Ecto neural progenitor cell (in vitro differentiated cells): Measurements from ENCODE around the gene PRR23E.

Source experiments
- DNase-seq: peaks from one replicate; pipeline ENCODE4 v3.0.0-alpha.2; 2018; ENCODE audit warnings: low spot score

PRR23E gene

GRCh38 chr3:127165036-127165435, 27.9 kb upstream of the PRR23E start:
- DNase-seq, result no peak

GRCh38 chr3:127165694-127166485, 27.0 kb upstream of the PRR23E start:
- DNase-seq, result no peak

DNA sequence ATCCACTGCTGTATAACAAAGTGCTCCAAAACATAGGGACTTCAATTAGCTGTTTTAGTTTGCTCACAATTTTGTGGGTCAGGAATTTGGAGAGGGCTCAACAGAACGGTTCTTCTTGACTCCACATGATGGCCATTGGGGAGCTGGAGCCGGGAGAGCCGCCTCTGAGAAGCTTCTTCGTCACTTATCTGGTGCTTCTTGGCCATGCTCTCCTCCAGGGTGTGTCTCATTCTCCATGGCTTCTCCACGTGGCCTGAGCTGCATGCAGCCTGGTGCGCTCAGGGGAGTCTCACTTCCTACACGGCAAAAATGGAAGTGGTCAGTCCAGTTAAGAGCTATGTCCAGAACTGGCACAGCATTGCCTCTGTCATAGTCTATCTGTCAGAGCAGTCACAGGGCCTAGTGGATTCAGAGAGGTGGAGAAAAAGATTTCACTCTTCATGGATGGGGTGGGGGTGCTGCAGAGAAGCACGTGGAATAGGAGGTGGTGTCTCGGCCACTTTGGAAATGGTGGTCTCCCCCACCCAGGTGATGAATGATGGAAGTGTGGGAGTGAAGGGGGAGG, 26.3 kb upstream of the PRR23E start:
- no peak for DNase-seq

GRCh38 chr3:127167315-127168043, 25.5 kb upstream of the PRR23E start:
- no peak for DNase-seq

DNA sequence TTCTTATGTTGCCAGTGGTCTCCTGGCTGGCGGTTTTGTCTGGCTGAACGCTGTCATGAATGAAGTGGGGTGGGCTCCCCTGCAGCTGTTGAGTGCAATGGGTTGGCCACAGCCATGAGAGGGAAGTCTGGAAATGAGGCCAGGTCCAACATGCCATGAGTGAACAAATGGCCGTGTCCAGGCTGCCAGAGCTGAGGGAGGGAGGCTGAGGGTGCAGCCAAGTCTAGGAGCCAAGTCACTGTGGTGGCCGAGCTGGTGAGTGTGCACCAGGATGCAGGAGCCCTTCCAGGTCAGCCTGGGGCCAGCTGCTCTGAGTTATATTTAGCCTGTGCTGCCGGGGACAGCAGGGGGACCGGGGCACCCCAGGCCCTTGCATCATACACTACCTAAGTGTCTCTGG, 24.7 kb upstream of the PRR23E start:
- DNase-seq, result no peak

DNA sequence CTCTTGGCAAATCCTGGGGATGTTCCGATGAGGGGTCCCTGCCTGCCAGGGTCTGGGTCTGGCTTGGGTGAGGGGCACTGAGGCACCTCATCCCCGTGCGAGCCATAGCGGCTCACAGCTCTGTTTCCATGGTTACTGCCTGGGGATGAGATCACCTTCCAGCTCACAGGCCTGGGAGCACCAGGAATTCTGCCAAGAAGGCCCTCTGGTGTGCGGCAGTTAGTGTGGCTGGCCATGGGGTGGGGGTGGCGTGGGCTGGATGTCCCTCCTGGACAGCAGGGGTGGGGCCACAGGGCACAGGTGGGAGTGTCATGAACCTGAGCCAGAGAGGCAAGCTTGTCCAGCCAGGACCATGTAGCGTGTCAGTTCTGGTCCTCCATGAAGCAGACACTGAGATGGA, 22.1 kb upstream of the PRR23E start:
- DNase-seq, result peak; percentile 46

- no peak for DNase-seq
Observed at GRCh38 chr3:127171320-127171719, 21.6 kb upstream of the PRR23E start.

GRCh38 chr3:127171721-127172120, 21.2 kb upstream of the PRR23E start:
- no peak for DNase-seq

DNA sequence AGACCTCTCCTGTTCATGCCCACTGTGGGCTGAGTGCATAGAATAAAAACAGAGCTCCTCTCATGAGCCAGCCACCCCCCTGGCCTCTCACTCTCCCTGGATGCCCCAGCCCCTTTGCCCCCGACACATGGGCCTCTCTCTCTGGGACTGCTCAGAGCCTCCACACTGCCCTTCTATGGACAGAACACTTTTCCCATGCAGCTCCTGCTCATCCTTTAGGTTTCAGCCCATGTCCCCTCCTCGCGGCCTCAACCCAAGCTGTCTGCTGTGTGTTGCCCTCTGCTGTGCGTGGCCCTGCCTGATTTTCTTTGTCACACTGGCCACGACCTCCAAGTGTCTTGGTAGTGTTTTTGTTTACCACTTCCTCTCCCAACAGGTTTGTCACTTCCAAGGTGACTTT, 20.7 kb upstream of the PRR23E start:
- DNase-seq, result peak; percentile 37

GRCh38 chr3:127172781-127173515, 20.0 kb upstream of the PRR23E start:
- DNase-seq, result peak; percentile 49

DNA sequence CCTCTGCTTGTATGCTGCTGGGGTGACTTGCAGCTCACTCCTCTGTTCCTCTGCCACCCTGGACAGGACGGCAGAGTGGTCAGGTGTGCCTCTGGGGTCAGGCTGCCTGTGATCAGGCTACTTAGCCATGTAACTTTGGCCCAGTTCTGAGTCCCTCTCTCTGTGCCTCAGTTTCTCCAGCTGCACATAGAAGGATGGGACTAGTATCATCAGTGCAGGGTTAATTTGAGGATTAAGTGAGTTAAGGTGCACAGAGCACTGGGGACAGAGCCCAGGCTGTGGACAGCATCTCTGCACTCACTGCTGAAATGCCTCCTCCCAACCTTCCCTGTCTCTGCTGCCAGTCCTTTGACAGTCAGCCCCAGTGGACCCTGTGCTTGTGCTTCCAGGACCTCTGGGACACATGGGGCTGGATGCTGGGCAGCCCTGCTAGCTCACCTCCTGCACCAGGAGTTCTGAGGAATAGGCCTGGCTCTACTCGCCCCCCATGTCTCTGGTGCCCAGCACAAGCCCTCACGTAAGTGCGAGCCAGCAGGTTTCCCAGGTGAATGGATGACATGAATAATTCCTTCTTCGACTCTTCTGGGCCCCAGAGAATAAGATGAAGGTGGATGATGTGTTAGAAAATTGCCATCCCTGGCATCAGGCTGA, 19.3 kb upstream of the PRR23E start:
- DNase-seq, result no peak

DNA sequence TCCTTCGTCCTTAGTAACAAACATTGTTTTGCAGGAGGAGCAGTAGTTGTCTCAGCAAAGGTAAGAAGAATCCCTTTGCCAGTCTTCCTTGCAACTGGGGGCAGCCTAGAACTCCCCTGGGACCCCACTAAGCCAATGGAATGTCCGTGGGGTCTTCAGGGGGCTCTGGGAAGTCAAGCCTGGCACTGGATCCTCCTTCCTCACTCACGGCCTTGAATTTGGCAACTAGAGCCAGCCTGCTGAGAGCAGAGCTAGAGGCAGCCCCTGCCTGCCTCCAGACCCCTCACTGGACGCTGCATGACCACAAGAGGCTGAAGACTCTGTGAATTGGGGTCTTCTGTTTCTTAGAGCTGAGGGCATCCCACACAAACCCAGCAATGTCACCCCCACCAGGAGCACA, 18.6 kb upstream of the PRR23E start:
- peak; percentile 32 for DNase-seq

- DNase-seq, result peak; percentile 27
Observed at GRCh38 chr3:127174715-127175140, 18.2 kb upstream of the PRR23E start.

GRCh38 chr3:127175272-127175671, 17.7 kb upstream of the PRR23E start:
- no peak for DNase-seq

- DNase-seq, result no peak
Observed at GRCh38 chr3:127177226-127177625, 15.7 kb upstream of the PRR23E start.

GRCh38 chr3:127180859-127181258, 12.1 kb upstream of the PRR23E start:
- no peak for DNase-seq

GRCh38 chr3:127182431-127182830, 10.5 kb upstream of the PRR23E start:
- no peak for DNase-seq

GRCh38 chr3:127182848-127183714, 9.8 kb upstream of the PRR23E start:
- peak; percentile 60 for DNase-seq

DNA sequence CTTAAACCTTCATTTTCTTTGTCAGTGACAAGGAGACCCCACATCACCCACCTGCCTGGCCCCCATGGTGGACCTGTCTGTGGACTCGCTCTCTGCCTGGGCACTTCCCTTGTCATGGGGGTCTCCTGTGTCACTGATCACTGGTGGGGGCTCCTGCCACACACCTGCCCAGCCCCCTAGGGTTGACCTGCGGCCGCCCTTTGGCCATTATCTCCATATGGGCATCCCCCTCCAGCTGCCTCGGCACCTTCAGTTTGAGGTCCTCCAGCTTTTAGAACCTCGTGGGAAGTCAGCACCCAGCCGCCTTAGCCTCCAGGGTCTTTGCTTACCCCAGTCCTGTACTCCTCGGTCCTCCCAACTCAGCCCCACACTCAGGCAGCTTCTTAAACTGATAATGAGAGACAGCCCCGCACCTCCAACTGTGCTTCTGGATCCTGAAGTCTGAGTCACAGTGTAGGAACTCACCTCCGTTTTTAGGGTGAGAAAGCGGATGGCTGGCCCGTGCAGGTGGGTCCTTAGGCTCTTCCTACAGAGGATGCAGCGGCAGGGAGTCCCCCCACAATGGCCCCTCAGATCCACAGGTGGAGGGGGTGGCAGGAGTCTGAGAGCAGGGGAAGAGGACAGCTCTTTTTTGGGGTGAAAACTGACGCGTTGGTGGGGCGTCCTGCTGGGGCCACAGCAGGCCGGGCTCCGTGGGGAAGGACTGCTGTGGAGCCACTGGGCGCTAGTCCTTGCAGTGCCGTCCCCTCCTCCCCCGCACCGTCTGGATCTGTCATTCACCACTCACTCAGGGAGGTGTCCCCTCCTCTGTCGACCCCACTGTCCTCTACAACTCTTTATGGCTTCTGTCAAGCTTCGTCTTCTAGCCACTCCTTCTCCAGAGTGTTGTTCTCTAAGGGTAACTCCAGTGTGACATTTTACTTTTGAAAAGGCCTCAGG, 8.7 kb upstream of the PRR23E start:
- DNase-seq, result no peak

DNA sequence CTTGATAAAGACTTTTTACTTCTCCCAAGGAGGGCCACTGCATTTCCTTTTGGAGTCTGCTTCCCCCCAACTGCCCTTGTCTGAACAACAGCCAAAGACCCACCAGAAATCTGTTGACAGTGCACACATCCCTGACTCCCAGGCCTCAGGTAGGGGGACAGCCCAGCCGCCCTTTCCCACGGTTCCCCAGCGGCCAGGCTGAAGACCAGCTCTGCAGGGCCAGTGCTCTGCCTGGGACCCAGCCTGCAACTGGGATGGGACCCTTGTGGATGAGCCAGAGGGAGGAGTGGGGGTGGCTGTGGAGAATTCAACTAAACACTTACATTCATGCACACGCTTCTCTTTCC, 8.1 kb upstream of the PRR23E start:
- no peak for DNase-seq
